NOMO-1 treated with dmso at 0.1 percent for 144 hours (cell line): ENCODE results near the gene TRNP1.

Source experiments
- DNase-seq: peaks from one replicate; lab custom pipeline; 2025; ENCODE audit not compliant: unreplicated experiment; lab: John Stamatoyannopoulos, UW

The TRNP1 gene

DNA sequence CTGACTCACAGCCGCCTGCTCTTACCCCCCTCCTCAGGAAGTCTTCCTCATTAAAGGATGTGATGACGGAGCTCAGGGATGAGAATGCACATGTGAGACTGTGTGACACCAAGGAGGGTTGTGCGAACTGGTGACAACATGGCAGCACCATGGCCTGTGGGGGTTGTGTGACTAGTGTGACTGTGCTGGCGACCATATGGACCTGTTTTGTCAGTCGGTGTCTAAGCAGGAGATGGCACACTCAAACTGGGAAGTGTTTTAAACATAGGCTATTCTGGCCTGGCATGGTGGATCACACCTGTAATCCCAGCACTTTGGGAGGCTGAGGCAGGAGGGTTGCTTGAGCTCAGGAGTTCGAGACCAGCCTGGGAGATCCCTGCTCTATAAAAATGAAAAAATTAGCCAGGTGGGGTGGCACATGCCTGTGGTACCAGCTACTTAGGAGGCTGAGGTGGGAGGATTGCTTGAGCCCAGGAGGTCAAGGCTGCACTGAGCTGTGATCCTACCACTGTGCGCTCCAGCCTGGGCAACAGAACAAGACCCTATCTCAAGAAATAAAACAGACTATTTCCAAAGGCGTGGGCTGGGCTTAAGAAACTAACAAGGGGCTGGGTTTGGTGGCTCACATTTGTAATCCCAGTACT, 7.4 kb downstream of the TRNP1 start:
- DNase-seq, result no peak

GRCh38 chr1:27001570-27002360, 8.3 kb downstream of the TRNP1 start:
- DNase-seq, result peak; percentile 87

DNA sequence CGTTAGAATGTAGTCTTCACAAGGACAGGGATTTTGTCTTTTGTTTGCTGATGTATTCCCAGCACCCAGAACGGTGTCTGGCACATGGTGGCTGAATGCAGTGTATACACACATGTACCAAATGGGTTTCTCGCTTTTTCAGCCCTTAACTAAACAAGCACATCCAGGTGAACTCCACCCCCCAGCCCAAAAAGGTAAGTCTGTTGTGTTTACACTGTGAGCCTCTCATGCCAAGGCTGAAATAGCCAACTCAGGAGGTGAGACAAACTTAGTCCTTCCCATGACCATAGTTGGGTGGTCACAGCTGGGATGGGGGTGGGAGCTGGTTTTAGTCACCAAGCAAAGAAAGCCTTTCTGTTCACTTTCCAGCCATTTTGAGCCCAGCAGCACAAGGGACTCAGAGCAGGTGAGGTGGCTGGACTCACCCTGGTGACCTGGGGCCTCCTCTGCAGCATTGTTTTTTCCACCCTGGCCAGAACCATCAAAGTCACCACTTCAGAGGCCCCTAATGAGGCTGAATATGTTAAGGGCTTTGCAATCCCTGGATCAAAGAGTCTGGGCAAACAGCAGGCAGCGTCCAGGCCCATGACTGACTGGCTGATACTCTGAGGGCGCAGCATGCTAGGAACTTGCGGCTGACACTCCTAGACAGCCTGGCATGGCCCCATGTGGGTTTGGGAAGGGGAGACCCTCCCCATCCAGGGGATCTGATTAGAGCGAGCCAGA, 10.4 kb downstream of the TRNP1 start:
- no peak for DNase-seq

DNA sequence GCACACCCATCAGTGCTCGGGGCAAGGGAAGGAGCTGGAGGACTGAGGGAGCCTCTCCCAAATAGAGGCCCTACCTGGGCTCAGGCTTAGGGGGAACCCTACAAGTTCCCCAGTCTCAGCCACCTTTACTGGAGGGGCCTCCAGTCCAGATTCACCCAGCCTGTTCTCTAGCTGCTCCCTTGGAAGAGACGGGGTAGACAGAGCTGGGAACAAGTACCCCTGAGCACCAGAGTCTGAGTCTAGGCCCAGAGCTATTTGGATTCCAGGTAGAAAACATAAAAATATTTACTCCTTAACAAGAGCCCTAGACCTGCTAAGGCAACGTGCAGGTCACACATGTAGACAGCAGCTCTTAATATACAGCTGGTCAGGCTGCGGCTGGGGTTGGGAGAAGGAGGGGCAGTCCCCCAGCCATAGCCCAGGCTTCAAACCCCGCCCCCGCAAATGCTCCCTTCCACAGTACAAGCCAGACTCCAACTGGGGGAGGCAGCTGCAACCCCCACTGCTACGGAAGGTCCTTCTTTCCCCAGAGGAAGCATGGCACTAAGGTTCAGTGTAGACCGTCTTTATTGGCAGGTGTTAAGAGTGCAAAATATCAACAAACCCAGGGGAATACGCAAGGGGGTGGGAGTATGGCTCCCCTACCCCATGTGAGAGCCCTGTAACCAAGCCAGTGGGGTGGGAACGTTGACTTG, 11.1 kb downstream of the TRNP1 start:
- no peak for DNase-seq

DNA sequence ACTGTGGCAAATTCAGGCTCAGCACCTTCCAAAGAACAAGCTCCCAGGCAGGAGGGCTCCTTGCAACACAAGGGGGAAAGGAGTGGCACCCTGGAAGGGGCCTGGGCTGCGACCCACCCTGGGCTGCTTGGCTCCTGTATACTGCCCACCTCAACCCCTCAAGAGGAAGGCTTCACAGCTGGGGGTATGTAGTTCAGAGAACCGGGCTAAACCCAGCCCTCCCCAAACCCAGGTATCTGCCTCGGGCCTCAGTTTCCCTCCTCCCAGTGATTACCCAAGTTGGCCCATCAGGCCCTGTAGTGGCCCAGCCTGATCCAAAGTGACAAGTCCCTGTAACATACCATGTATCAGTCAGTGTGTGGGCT, 11.7 kb downstream of the TRNP1 start:
- no peak for DNase-seq

DNA sequence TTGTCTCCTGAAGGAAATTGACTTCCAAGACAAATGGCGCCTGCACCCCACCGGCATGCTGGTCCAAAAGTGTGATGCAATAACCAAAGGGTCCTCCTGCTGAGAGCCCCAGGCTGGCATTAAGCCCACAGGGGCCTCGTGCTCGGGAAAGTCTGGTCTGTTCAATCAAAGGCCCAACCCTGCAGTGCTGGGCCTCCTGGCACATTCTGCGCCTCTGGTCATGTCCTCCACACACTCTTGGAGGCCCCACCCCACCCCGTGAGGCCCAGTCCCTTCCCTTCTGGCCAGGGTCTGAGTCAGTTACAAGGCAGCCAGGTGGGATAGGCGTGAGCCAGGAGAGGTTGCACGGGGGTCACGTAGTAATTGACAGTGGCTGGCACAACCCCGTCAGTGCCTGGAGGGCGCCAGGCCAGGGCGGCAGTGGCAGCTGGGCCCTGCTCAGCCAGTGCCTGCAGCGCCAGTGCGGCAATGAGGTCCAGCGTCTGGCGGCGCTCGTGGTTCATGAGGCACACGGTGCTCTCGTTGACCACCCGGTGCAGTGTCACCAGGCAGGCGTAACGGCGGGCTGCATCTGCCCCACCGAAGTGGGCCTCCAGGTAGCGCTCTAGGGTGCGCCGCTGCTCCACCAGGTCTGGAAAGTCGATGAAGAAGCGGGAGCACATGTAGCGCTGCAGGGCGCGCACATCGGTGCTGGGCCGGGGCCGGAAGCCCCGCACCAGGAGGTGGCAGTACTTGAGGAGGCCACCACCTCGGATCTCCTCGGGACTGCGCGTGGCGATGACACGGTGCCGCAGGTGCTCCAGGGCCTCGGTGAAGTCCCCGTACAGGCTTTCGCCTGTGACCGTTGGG, 12.4 kb downstream of the TRNP1 start:
- DNase-seq, result no peak

- no peak for DNase-seq
Measured at GRCh38 chr1:27006683-27007082, 13.2 kb downstream of the TRNP1 start.

DNA sequence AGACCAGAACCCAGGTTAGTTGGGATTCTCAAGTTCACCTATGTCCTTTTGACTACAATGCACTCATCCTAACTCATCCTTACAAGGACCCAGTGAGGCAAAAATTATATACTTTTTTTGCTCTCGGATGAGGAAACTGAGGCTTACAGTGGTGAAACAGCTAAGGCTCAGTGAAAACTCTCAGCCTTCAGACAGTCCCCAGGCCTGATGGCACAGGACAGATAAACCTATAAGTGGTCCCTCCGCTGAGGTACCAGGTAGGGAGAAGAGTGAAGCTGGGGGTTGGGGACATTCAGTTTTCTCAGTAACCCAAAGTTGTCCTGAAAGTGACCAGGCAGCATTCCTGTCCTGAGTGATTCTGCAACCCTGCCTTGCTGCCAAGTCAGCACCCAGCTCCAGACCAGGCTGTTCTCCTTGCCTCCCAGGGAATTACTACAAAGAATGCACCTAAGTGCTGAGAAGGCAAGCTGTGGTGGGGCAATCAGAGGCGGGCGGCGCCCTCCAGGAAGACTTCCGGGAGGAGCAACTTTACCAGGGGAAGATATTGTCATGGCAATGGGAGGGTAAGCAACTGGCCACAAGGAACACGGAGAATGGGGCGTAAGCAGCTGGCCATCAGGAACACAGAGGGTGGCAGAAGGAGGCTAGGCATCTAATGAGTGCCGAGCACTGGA, 14.6 kb downstream of the TRNP1 start:
- DNase-seq, result no peak

- no peak for DNase-seq
Measured at GRCh38 chr1:27009601-27010197, 16.2 kb downstream of the TRNP1 start.

DNA sequence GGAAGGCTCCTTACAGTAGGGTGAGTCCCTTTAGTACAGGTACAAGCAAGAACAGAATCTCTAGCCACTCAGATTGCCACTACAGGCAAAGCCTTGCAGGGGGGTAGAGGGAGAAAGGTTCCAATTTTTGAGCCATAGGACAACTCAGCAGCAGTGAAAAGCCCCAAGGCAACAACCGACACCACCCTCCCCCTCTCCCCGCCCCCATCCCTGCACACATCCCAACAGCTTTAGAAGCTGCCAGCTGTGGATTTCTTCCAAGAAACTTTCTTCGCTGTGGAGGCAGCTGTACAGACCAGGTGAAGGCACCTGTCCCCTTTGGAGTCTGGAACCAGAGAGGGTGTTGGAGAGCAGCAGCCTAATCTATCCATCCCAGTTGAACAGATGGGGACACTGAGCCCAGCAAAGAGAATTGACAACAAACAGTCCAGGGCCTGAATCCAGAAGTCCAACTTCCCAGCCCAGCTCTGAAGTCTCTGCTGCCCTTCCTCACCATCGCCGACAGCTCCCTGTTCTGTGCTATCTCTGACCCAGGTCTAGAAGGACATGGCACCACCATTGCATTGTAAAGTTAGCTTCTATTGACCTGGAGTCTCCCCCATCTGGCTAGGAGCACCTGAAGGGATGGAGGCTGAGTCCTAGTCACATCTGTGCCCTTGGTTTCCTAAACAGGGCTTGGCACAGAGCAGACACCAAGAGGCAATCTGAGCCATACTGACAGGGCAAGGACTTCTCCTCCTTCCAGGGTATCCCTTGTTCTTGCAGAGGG, 16.9 kb downstream of the TRNP1 start:
- DNase-seq, result no peak

DNA sequence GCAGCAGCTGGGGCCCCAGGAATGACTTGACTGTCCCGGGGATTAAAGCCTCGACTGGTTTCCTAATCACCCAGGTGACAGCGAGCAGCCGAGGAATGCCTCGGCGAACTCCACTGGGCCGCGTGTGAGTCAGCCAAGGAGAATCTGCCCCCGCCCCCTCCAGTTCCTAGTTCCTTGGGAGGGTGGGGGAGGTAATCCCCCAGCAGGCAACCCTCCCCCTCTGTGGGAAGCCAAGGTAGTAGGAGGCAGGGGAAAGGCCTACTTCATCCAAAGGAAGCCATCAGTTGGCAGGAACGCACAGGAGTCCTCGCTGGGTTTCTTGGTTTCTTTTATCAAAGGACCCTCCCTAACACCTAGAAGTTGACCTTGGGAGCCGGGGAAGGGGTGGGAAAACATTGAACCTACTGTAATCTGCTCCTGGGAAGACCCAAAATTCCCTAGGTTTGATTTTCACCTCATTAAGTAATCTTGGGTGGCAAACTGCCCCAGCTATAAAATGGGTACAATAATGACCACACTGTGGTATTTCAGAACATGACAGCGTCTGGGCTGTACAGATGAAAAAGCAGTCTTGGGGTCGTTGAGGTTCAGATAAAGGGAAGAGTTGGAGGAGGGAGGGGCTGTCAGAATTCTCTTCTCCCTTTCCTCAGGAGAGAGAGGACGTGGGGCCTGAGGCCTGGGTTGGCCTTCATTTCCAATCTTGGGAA, 17.7 kb downstream of the TRNP1 start:
- no peak for DNase-seq

DNA sequence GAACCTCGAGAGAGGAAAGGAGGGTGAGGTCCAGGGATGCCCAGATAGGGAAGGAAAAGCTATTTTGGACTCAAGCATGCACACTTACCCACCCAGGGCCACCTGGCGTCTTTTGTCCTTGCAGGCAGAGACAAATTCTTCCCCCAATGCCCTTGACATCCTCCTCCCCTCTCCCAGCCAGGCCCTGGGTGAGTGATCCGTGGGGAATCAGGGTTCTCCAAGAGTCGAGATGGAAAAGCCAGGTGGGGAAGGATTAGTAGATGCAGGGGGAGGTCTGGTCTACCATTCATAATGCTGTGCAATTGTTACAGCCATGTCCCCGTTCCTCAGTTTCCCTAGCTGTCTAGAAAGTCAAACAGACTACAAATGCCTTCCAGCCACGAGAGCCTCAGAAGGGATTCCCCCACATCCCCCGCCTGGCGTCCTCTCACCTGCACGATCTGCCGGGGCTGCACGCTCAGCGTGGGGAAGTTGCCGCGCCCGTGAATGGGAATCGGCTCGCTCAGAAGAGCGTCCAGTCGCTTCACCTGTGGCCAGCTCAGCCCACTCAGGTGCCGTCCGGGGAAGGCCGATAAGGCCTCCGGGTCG, 18.6 kb downstream of the TRNP1 start:
- DNase-seq, result no peak

DNA sequence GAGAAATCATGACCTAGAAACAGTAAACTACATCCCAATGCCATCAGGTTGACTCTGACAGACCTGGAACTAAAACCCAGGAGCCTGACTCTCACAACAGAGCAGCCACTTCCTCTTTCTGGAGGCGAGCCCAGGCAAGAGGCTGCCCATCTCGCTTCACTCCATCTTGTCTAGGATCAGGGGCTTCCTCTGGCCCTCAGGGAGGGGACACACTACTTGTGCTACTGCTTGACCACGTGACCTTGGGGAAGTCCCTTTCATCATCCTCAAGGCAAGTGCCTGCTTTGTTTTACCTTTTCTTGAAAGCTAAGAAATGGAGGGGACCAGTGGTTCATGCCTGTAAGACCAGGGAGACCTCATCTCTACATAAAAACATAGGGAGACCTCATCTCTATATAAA, 21.8 kb downstream of the TRNP1 start:
- DNase-seq, result peak; percentile 25

DNA sequence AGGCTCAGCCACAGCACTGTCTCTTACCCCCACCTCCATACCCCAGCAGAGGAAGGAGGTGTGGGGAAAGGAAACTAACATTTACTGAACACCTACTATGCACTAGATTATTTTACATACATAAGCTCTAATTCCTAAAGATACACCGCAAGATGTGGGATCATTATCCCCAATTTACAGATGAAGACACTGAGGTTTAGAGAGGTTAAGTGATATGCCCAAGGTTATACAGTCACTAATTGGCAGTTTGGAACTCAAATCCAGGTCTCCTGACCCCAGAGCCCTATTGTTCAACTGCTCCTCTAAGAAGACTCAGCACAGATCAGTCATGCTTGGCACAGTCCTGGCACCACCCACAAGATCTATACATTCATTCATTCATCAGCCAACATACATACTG, 22.9 kb downstream of the TRNP1 start:
- DNase-seq, result no peak

DNA sequence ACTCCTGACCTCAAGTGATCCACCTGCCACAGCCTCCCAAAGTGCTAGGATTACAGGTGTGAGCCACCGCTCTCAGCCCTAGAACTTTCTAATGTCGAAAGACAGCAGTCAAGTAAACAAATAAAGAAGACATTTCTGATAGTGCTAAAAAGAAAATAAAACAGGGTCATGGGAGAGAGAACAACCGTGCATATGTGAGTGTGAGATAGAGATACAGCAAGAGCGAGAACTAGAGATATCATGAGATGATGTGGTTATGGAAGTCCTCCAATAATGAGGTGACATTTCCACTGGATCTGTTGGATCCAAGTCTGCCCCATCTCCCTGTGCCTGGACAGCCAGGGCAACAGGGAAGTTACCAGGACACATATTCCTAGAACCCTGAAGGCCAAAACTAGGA, 23.7 kb downstream of the TRNP1 start:
- no peak for DNase-seq

GRCh38 chr1:27018316-27018715, 24.8 kb downstream of the TRNP1 start:
- DNase-seq, result no peak

DNA sequence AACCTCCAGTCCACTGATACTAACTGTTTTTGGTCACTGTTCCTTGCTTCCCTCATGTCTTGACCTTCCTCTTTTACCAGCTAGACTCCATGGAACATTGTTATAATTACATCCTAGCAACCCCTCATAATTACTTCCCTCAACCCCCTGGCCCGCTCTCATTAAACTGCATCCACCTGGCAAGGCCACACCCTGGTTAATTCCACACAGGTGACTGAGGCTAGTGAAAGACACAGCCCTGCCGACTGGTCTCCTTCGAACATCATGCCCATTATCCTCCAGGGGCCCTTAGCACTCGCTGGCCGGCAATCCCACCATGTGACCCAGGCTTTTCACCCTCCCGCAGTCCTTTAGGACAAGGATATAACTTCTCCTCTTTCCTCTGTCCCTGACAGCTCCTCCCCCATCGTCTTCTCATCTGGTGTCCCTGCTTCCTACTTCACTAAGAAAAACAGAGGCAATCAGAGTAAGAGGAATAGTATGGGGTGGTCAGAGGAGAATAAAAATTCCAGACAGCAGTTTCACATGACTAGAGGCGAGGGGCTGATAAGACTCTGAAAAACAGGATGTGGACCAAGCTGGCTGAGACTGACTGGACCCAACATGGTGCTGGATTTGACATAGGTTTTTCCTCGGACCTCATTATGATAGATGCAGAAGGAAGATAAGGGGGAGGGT, 28.0 kb downstream of the TRNP1 start:
- no peak for DNase-seq
